ENCODE measurements around the gene SMIM3.
"Not testable (repeated sequence)": the region's sequence is repeated elsewhere in the genome, so short reads cannot be mapped to it uniquely, and the experiment has no call there.

SMIM3 gene

DNA sequence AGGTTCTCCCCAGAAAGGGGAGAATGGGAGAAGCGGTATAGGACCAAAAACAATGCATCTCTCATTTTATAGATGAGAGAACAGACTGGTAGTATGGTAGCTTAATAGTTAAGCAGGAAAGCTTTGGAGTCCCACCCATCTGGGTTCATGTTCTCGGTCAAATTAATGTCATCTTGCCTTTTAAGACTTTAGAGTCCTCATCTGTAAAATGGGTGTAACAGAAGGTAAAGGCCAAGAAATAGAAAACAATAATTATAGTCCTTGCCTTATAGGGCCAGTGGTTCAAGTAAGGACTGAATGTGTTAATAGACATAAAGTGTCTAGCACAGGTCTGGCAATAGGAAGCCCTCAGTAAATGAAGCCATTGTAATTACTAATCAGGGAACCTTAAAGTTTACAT, 16.4 kb downstream of the SMIM3 start:
- DNase-seq (ENCODE audit: low read depth): no peak

DNA sequence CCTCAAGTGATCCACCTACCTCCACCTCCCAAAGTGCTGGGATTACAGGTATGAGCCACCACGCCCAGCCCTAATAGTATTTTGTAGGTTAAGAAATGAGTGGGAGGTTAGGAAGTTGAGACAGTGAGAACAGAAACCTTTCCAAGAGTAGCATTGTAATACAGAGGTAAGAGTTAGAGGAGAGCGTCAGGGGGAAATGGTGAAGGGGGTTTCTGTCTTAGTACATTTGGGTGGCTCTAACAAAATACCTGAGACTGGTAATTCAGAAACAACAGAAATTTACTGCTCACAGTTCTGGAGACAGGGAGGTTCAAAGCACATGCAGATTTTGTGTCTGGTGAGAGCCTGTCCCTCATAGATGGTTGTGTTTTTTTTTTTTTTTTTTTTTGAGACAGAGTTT, 18.8 kb downstream of the SMIM3 start:
- no peak for DNase-seq (ENCODE audit: low read depth)

DNA sequence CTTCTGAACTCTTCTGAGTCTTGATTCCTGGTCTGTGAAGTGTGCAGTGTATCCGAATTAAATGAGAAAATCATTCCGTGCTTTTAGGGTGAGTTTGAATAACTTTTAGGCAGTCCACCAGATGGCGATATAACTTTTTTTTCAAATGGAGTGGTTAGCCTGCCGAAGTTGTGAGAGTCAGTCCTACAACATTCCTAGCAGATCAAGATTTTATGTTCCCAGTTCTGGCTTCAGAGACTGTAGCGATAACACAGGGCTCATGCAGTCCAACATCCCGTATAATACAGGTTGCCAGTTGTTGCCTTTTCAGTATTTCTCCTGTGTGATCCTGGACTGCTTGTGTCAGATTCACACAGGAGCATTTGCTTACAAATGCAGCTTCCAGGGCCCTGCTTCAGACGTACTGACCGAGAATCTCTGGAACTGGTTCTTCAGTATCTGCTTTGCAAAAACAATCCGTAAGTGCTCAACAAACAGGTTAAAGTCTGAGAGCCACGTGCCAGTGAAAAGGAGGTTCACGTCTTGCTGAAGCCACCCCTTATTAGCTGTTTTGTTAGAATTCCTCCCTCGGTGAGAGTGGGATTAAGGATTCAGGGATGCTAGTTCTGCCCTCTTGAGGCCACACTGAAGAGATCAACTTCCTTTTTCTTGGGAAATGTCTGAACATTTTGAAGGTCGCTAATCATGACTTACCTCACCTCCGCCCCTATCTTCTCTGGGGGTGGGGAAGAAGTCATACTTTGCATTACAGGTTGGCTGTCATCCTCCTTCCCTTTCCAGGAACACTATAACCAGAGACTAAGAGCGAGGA, 22.8 kb downstream of the SMIM3 start:
- DNase-seq (ENCODE audit: low read depth): no peak

DNA sequence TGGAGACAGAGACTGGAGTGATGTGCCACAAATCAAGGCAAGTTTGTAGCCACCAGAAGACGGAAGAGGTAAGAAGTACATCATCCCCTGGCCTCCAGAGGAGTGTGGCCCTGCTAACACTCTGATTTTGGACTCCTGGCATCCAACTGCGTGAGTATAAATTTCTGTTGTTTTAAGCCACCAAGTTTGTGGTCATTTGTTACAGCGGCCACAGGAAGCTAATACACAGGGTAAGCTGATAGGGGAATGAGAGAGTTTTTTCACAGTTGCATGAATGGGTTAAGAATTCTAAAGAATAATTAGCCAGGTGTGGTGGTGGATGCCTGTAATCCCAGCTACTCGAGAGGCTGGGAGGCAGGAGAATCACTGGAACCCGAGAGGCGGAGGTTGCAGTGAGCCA, 25.8 kb downstream of the SMIM3 start:
- no peak for DNase-seq (ENCODE audit: low read depth)

DNA sequence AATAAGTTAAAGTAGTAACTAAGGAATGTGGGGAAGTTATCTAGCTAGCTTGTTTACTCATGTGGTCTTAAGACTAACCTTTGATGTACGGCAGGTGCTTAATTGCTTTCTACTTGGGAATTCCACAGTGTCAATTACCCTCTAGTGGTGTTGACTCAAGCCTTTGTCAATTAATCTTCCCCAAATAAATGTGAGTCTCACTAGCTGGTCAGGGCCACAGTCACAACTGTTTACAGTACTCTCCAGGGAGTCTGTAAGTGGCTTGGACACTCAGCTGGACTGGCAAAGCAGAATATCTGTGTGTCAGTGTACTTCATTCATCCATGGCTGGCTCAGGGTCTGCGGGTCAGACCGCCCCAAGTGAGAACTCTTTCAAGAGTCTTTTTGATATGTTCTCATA, 30.8 kb downstream of the SMIM3 start:
- DNase-seq (ENCODE audit: low read depth): no peak

DNA sequence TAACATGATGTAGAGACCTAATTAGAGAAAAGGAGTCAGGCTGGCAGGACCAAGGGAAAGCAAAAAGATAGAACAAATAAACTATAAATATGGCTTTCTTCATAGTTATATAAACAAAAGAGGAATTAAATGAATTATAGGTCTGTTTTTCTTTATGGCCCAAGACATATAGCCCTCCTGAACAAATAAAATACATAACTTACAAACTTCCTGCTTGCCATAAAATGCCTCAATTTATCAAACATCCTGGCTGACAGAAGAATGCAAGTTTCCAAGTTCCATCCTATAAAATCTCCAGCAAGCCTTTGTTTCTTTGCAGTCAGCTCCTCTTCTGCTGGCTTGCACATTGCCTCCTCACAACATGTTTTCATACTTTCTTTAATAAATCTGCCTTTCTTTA, 36.5 kb downstream of the SMIM3 start:
- DNase-seq (ENCODE audit: low read depth): no peak

DNA sequence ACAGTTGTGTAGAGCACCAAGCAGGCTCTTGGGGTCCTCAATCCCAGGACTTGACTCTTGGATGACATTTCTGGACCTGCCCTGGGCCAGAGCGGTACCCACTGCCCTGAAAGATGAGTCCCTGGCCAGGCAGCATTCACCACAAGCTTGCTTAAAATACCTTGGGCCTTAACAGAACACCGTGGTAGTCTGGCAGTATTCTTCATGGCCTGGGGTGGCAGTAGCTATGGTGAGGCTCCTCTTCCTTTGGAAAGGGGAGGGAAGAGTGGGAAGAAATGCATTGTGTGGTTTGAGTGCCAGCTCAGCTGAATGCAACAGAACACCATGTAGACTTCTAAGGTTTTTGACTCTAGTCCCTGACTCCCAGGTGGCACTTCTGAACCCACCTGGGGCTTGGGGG, 38.4 kb downstream of the SMIM3 start:
- no peak for DNase-seq (ENCODE audit: low read depth)

DNA sequence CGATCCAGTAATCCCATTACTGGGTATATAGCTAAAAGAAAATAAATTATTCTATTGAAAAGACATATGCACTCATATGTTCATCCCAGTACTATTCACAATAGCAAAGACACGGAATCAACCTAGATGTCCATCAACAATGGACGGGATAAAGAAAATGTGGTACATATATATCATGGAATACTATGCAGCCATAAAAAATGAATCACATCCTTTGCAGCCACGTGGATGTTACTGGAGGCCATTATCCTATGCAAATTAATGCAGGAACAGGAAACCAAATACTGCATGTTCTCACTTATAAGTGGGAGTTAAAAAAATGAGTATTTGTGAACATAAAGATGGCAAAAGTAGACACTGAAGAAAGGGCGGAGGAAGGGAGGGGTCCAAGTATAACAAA, 51.2 kb downstream of the SMIM3 start:
- DNase-seq (ENCODE audit: low read depth): no peak

DNA sequence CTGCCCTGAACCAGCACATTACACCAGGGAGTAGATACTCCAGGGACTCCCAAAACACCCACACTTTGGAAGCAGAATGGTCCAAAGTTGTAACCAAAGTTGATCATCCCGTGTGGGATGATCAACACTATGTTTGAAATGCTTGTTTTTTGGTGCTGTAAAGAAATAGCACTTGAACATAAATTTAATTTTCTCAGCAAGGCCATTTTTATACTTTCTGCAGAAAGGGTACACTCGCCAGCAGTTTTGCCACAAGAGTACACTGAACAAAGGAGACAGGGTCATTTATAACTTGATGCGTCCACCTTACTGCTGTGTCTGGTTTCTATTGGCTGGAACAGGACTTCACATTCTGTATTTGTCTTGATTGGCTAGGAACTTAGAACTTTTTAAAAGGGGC, 53.3 kb downstream of the SMIM3 start:
- not testable (repeated sequence) for DNase-seq (ENCODE audit: low read depth)

DNA sequence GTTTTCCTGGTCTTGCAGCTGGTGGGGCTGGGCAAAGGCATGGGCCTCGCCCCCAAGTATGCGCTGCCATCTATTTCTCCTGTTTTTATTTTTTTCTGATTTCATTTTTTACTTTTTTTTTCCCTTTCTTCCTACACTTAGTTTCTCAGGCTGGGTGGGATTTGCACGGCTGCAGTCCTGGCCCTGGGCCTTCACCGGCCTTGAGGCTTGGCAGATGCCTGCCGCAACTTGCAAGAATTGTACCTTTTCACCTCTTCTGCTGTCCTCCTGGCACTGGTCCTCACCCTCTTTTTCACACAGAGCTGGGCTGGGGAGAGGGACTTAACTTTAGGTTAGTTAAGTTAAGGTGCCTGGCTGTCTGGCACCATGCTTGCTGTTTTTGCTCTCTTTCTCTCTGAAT, 57.5 kb downstream of the SMIM3 start:
- DNase-seq (ENCODE audit: low read depth): no peak

DNA sequence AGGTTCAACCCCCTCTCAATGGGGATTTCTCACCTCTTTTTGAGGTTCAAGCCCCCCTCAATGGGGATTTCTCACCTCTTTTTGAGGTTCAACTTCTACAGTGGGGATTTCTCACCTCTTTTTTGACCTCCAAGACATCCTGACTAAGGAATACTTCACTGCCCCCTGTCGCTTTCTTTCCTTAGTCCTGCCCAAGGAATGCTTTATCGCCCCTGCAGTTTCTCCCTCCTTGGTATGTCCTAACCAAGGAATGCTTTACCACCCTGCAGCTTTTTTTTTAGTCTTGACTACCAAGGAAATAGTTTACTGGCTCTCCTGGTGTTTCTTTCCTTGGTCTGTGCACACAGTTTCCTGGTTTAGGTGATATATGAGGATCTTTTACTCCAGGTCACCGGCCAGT, 58.1 kb downstream of the SMIM3 start:
- no peak for DNase-seq (ENCODE audit: low read depth)

DNA sequence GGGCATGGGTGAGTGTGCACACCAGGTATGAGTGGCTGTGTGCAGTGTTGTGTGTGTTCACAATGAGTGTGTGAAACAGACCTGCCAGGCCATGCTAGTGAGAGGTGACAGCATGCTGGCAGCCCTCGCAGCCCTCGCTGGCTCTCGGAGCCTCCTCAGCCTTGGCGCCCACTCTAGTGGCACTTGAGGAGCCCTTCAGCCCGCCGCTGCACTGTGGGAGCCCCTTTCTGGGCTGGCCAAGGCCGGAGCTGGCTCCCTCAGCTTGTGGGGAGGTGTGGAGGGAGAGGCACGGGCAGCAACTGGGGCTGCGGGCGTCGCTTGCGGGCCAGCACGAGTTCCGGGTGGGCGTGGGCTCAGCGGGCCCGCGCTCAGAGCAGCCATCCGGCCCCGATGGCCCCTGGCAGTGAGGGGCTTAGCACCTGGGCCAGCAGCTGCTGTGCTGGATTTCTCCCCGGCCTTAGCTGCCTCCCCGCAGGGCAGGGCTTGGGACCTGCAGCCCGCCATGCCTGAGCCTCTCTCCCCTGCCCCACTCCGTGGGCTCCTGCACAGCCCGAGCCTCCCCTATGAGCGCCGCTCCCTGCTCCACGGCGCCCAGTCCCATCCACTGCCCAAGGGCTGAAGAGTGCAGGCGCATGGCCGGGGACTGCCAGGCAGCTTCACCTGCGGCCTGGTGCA, 66.8 kb downstream of the SMIM3 start:
- DNase-seq (ENCODE audit: low read depth): not testable (repeated sequence)

DNA sequence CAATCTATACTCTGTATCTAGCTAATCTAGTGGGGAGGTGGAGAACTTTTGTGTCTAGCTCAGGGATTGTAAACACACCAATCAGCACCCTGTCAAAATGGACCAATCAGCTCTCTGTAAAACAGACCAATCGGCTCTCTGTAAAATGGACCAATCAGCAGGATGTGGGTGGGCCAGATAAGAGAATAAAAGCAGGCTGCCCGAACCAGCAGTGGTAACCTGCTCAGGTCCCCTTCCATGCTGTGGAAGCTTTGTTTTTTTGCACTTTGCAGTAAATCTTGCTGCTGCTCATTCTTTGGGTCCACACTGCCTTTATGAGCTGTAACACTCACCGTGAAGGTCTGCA, 67.7 kb downstream of the SMIM3 start, which contains the start of gene IRGM:
Gene IRGM, plus strand, starts transcription at position 214 of the 346 bp plus-strand sequence. CDS start 1,603 bp downstream, outside the sequence.
- DNase-seq (ENCODE audit: low read depth): not testable (repeated sequence)
